WTC11 (cell line): ENCODE measurements around the gene ESYT1. TPM values are rescaled to one million over a fixed set of nuclear protein-coding genes. Genes with fewer than 3 reads are reported as not detected.

Source experiments
- AFF4 ChIP-seq: sonication (generic); formaldehyde crosslinking; IDR thresholded peaks from 2 replicates; pipeline ENCODE4 v1.8.1; 2023; ENCODE audit warnings: mild to moderate bottlenecking, missing genetic modification reagents, borderline replicate concordance
- ATF1 ChIP-seq: sonication (generic); formaldehyde crosslinking; IDR thresholded peaks from 2 replicates; pipeline ENCODE4 v1.8.1; 2023; ENCODE audit warnings: mild to moderate bottlenecking, moderate library complexity, missing genetic modification reagents
- ATF2 ChIP-seq: sonication (generic); formaldehyde crosslinking; IDR thresholded peaks from 2 replicates; pipeline ENCODE4 v1.8.1; 2022; ENCODE audit warnings: low read depth, missing genetic modification reagents, borderline replicate concordance
- CDX4 ChIP-seq: fragments of 250-450 bp; sonication (Bioruptor Pico); IDR thresholded peaks from 2 replicates; pipeline ENCODE4 v1.9.0; 2021; ENCODE audit warnings: moderate library complexity, mild to moderate bottlenecking, inconsistent platforms, borderline replicate concordance
- ESRRA ChIP-seq: sonication (generic); formaldehyde crosslinking; IDR thresholded peaks from 2 replicates; pipeline ENCODE4 v1.8.1; 2022; ENCODE audit warnings: mild to moderate bottlenecking, missing genetic modification reagents, borderline replicate concordance
- FOXJ3 ChIP-seq: sonication (generic); formaldehyde crosslinking; IDR thresholded peaks from 2 replicates; pipeline ENCODE4 v1.9.0; 2021; ENCODE audit warnings: missing genetic modification reagents, mild to moderate bottlenecking, borderline replicate concordance
- FOXP4 ChIP-seq: sonication (generic); formaldehyde crosslinking; IDR thresholded peaks from 2 replicates; pipeline ENCODE4 v1.8.0; 2022; ENCODE audit warnings: mild to moderate bottlenecking, missing genetic modification reagents
- KAT7 ChIP-seq: sonication (generic); formaldehyde crosslinking; IDR thresholded peaks from 2 replicates; pipeline ENCODE4 v1.8.1; 2023; ENCODE audit warnings: missing genetic modification reagents, mild to moderate bottlenecking, borderline replicate concordance
- NFATC4 ChIP-seq: fragments of 250-450 bp; sonication (Bioruptor Pico); IDR thresholded peaks from 2 replicates; pipeline ENCODE4 v1.9.0; 2021; ENCODE audit warnings: mild to moderate bottlenecking
- NFE2L1 ChIP-seq: sonication (generic); formaldehyde crosslinking; IDR thresholded peaks from 2 replicates; pipeline ENCODE4 v1.8.1; 2023; ENCODE audit warnings: missing genetic modification reagents
- NFYB ChIP-seq: sonication (generic); formaldehyde crosslinking; conservative IDR thresholded peaks from 2 replicates; pipeline ENCODE4 v1.8.0; 2022; ENCODE audit warnings: low read depth, missing genetic modification reagents
- OVOL2 ChIP-seq: fragments of 250-450 bp; sonication (Bioruptor Pico); IDR thresholded peaks from 2 replicates; pipeline ENCODE4 v1.9.0; 2021; ENCODE audit warnings: mild to moderate bottlenecking, borderline replicate concordance
- RORB ChIP-seq: fragments of 250-450 bp; sonication (Bioruptor Pico); IDR thresholded peaks from 2 replicates; pipeline ENCODE4 v1.9.0; 2021; ENCODE audit warnings: mild to moderate bottlenecking
- SMAD3 ChIP-seq: sonication (generic); formaldehyde crosslinking; IDR thresholded peaks from 2 replicates; pipeline ENCODE4 v1.8.0; 2022; ENCODE audit warnings: missing genetic modification reagents, mild to moderate bottlenecking, borderline replicate concordance
- SOX15 ChIP-seq: fragments of 250-450 bp; sonication (Bioruptor Pico); IDR thresholded peaks from 2 replicates; pipeline ENCODE4 v1.9.0; 2021; ENCODE audit warnings: mild to moderate bottlenecking
- SP1 ChIP-seq: sonication (generic); formaldehyde crosslinking; conservative IDR thresholded peaks from 2 replicates; pipeline ENCODE4 v1.8.1; 2022; ENCODE audit warnings: missing genetic modification reagents
- ZBTB21 ChIP-seq: sonication (generic); formaldehyde crosslinking; IDR thresholded peaks from 2 replicates; pipeline ENCODE4 v1.8.1; 2023; ENCODE audit warnings: mild to moderate bottlenecking, missing genetic modification reagents, borderline replicate concordance
- ZBTB43 ChIP-seq: sonication (generic); formaldehyde crosslinking; IDR thresholded peaks from 2 replicates; pipeline ENCODE4 v1.8.1; 2023; ENCODE audit warnings: mild to moderate bottlenecking, missing genetic modification reagents
- ZNF416 ChIP-seq: fragments of 250-450 bp; sonication (Bioruptor Pico); IDR thresholded peaks from 2 replicates; pipeline ENCODE4 v1.9.0; 2021; ENCODE audit warnings: mild to moderate bottlenecking, inconsistent platforms
- ZNF425 ChIP-seq: fragments of 250-450 bp; sonication (Bioruptor Pico); conservative IDR thresholded peaks from 2 replicates; pipeline ENCODE4 v1.9.0; 2021; ENCODE audit warnings: mild to moderate bottlenecking
- total RNA-seq: library from RNA; stranded (reverse); gene quantifications from 3 replicates; pipeline ENCODE4 v1.2.3, GENCODE V29; 2021

Gene ESYT1
- total RNA-seq, 1 experiment from 2014 or later = 80.1 TPM

- TF ChIP-seq ZBTB43 (CRISPR knock-in tag) (peak; percentile 38; the same call in 1 of the 2 replicates), CDX4 (CRISPR knock-in tag) (peak; percentile 49; the same call in 1 of the 2 replicates), OVOL2 (peak; percentile 17; the same call in 1 of the 2 replicates), SMAD3 (CRISPR knock-in tag) (no peak), ATF1 (no peak), FOXP4 (CRISPR knock-in tag) (no peak), AFF4 (CRISPR knock-in tag) (0 out of 2 replicates have a peak, but pooled peaks have one; percentile 75), ZNF416 (peak; percentile 97), FOXJ3 (CRISPR knock-in tag) (no peak), ZNF425 (peak; percentile 87; the same call in 1 of the 2 replicates), ESRRA (CRISPR knock-in tag) (no peak), KAT7 (CRISPR knock-in tag) (no peak), ATF2 (peak; percentile 23; the same call in 1 of the 2 replicates), RORB (CRISPR knock-in tag) (no peak; the same call in 1 of the 2 replicates), NFYB (CRISPR knock-in tag) (peak; percentile 53), ZBTB21 (CRISPR knock-in tag) (peak; percentile 76; the same call in 1 of the 2 replicates), NFATC4 (CRISPR knock-in tag) (peak; percentile 96), SP1 (CRISPR knock-in tag) (peak; percentile 54; the same call in 1 of the 2 replicates), SOX15 (CRISPR knock-in tag) (peak; percentile 69; the same call in 1 of the 2 replicates), NFE2L1 (peak; percentile 89)
Observed at GRCh38 chr12:56158029-56158925, 30.2 kb downstream of the ESYT1 start, which contains the start of gene MYL6 (continued).
